ENCODE results near the gene C2orf49. TPM values are rescaled to one million over a fixed set of nuclear protein-coding genes. Genes with fewer than 3 reads are reported as not detected.
A peak's percentile ranks its signal among the peaks of the same experiment; 100 is the strongest.

C2orf49 gene
- total RNA-seq, 1 experiment from 2014 or later, result 18.1 TPM

- DNase-seq, result no peak
- peaks cover 85% of the 10 kb centered on the region for H3K36me3 Mint-ChIP-seq (ENCODE audit: insufficient read depth, unreplicated experiment)
- intact Hi-C loops (cut with micrococcal nuclease; ENCODE audit: unreplicated experiment), result no loop called here
- H3K4me3 Mint-ChIP-seq (ENCODE audit: low read depth, unreplicated experiment), result no peak overlapping the region
- H3K9me3 Mint-ChIP-seq (ENCODE audit: low read depth, unreplicated experiment), result no peaks in the 10 kb centered on the region
- H3K4me1 Mint-ChIP-seq (ENCODE audit: low read depth, unreplicated experiment), result peaks cover 9% of the 10 kb centered on the region
- no peaks in the 10 kb centered on the region for H3K27me3 Mint-ChIP-seq (ENCODE audit: unreplicated experiment)
- BruUV-seq (replicated peaks), result no TSS peak
- H3K27ac Mint-ChIP-seq (ENCODE audit: unreplicated experiment), result no peak overlapping the region
- TF ChIP-seq, protein P1, sequence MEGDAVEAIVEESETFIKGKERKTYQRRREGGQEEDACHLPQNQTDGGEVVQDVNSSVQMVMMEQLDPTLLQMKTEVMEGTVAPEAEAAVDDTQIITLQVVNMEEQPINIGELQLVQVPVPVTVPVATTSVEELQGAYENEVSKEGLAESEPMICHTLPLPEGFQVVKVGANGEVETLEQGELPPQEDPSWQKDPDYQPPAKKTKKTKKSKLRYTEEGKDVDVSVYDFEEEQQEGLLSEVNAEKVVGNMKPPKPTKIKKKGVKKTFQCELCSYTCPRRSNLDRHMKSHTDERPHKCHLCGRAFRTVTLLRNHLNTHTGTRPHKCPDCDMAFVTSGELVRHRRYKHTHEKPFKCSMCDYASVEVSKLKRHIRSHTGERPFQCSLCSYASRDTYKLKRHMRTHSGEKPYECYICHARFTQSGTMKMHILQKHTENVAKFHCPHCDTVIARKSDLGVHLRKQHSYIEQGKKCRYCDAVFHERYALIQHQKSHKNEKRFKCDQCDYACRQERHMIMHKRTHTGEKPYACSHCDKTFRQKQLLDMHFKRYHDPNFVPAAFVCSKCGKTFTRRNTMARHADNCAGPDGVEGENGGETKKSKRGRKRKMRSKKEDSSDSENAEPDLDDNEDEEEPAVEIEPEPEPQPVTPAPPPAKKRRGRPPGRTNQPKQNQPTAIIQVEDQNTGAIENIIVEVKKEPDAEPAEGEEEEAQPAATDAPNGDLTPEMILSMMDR (IDR thresholded peaks at IDR 0.05; ENCODE audit: unreplicated experiment), result no peak
- CTCF ChIA-PET, result interaction anchor here (0.6 kb wide), 1 partner anchor 85 kb away, joined by 4 read pairs; no protein-coding TSS in a partner anchor
Measured at GRCh38 chr2:105365206-105365605, 27.9 kb downstream of the C2orf49 start.

GRCh38 chr2:105368759-105369408 lies 31.5 kb downstream of the C2orf49 start:
- CTCF ChIA-PET, result interaction anchor here (0.6 to 1.0 kb wide), 2 partner anchors 32 to 152 kb away, joined by 3 read pairs; no protein-coding TSS in a partner anchor
- Mint-ChIP-seq H3K9me3 (ENCODE audit: low read depth, unreplicated experiment) (no peaks in the 10 kb centered on the region), H3K27me3 (ENCODE audit: unreplicated experiment) (no peaks in the 10 kb centered on the region), H3K27ac (ENCODE audit: unreplicated experiment) (no peak overlapping the region), H3K4me3 (ENCODE audit: low read depth, unreplicated experiment) (no peak overlapping the region), H3K4me1 (ENCODE audit: low read depth, unreplicated experiment) (peaks cover 22% of the 10 kb centered on the region), H3K36me3 (ENCODE audit: insufficient read depth, unreplicated experiment) (peaks cover 82% of the 10 kb centered on the region)
- no peak for DNase-seq
- intact Hi-C loops (cut with micrococcal nuclease; ENCODE audit: unreplicated experiment), result no loop called here
- no TSS peak for BruUV-seq (replicated peaks)
- TF ChIP-seq, protein P1 (IDR thresholded peaks at IDR 0.05; ENCODE audit: unreplicated experiment), result no peak

- H3K27me3 Mint-ChIP-seq (ENCODE audit: unreplicated experiment), result no peaks in the 10 kb centered on the region
- TF ChIP-seq, protein P1 (IDR thresholded peaks at IDR 0.05; ENCODE audit: unreplicated experiment), result peak; percentile 70
- no peaks in the 10 kb centered on the region for H3K9me3 Mint-ChIP-seq (ENCODE audit: low read depth, unreplicated experiment)
- peaks cover 26% of the 10 kb centered on the region for H3K4me1 Mint-ChIP-seq (ENCODE audit: low read depth, unreplicated experiment)
- H3K4me3 Mint-ChIP-seq (ENCODE audit: low read depth, unreplicated experiment), result no peak overlapping the region
- no TSS peak for BruUV-seq (replicated peaks)
- DNase-seq, result peak; percentile 84
- CTCF ChIA-PET, result interaction anchor here (0.8 to 1.0 kb wide), 2 partner anchors 148 to 151 kb away, joined by 3 read pairs; no protein-coding TSS in a partner anchor
- H3K27ac Mint-ChIP-seq (ENCODE audit: unreplicated experiment), result peak overlapping the region; percentile 48
- H3K36me3 Mint-ChIP-seq (ENCODE audit: insufficient read depth, unreplicated experiment), result peaks cover 79% of the 10 kb centered on the region
- intact Hi-C loops (cut with micrococcal nuclease; ENCODE audit: unreplicated experiment), result loop anchor here (1.0 kb wide), 1 partner anchor 151 kb away; no protein-coding TSS in a partner anchor
Measured at GRCh38 chr2:105369777-105370690, 32.7 kb downstream of the C2orf49 start.

DNA sequence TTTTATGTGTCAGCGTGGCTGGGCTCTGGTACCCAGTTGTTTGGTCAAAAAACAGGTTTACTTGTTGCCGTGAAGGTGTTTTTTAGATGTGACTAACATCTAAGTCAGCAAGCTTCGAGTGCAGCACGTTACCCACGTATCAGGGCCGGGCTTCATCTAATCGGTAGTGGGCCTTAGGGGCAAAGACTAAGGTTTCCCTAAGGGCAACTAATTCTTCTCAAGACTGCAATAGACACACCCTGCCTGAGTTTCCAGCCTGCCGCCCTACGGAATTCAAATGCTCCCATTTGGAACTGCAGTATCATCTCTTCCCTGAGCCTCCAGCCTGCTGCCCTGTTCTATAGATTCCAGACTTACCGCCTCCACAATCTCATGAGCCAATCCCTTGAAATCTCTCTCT lies 33.8 kb downstream of the C2orf49 start:
- Mint-ChIP-seq H3K27ac (ENCODE audit: unreplicated experiment) (no peak overlapping the region), H3K4me3 (ENCODE audit: low read depth, unreplicated experiment) (no peak overlapping the region), H3K27me3 (ENCODE audit: unreplicated experiment) (no peaks in the 10 kb centered on the region), H3K9me3 (ENCODE audit: low read depth, unreplicated experiment) (no peaks in the 10 kb centered on the region), H3K36me3 (ENCODE audit: insufficient read depth, unreplicated experiment) (peaks cover 76% of the 10 kb centered on the region), H3K4me1 (ENCODE audit: low read depth, unreplicated experiment) (peaks cover 26% of the 10 kb centered on the region)
- CTCF ChIA-PET, result no interaction called here
- TF ChIP-seq, protein P1 (IDR thresholded peaks at IDR 0.05; ENCODE audit: unreplicated experiment), result no peak
- BruUV-seq (replicated peaks), result no TSS peak
- DNase-seq, result no peak
- intact Hi-C loops (cut with micrococcal nuclease; ENCODE audit: unreplicated experiment), result no loop called here

Data from Calu3 (cell line).